HepG2 (cell line): Measurements from ENCODE around the gene ZSCAN23. TPM values are rescaled to one million over a fixed set of nuclear protein-coding genes. Genes with fewer than 3 reads are reported as not detected.

Experiments used
- ATAC-seq: fragments of 200-7000 bp; cut with Tn5 transposase; 3 replicates; pipeline ENCODE4 v1.9.1; 2020; ENCODE audit warnings: mild to moderate bottlenecking, moderate library complexity
- BruUV-seq: library from RNA; stranded (reverse); fragments of 400-500 nt; replicated peaks from 2 replicates; lab custom pipeline; 2021; lab: Mats Ljungman, UMichigan
- CTCF ChIA-PET: fragments of 300-600 bp; formaldehyde crosslinking; extraction: SDS; loops from one replicate; lab custom pipeline; 2021; ENCODE audit warnings: low total read pairs, inconsistent platforms, low intra/inter-chr PET ratio; lab: Yijun Ruan, JAX
- POLR2A ChIA-PET: fragments of 350-600 bp; sonication (Branson Sonifier 250); formaldehyde crosslinking; loops from one replicate; lab custom pipeline; 2020; ENCODE audit warnings: antibody characterized with exemption, inconsistent platforms; lab: Yijun Ruan, JAX
- DNase-seq: peaks from one replicate; pipeline ENCODE4 v3.0.0-alpha.2; 2015; ENCODE audit warnings: low spot score
- FAIRE-seq: peaks from 3 replicates; lab custom pipeline; 2011; peaks lifted over from hg19 to GRCh38; lab: Jason Lieb, UNC
- H2AFZ ChIP-seq: one replicate; pipeline ENCODE4 v1.6.1; 2011; ENCODE audit warnings: low read length, inconsistent platforms
- H3K27ac ChIP-seq: fragments of 300-600 bp; 3 replicates; pipeline ENCODE4 v1.8.0; 2011; ENCODE audit warnings: mixed run types, mild to moderate bottlenecking, mixed read lengths, low read length, inconsistent platforms; ENCODE audit not compliant: insufficient read depth; ENCODE audit errors: extremely low read length
- H3K27me3 ChIP-seq, 2 experiments: fragments of 200-600 bp in 1 of 2; 2 replicates in 1 of 2; 3 replicates in 1 of 2; pipeline versions ENCODE4 v1.6.0 to v1.8.0; 2011; ENCODE audit warnings: low read length in 2 of 2, mild to moderate bottlenecking in 2 of 2, moderate library complexity in 2 of 2, inconsistent platforms in 1 of 2; ENCODE audit not compliant: insufficient read depth in 2 of 2, control insufficient read depth in 1 of 2
- H3K36me3 ChIP-seq, 2 experiments: fragments of 200-600 bp in 1 of 2; replicated peaks in 1 of 2; 2 replicates in 1 of 2; 3 replicates in 1 of 2; pipeline versions ENCODE4 v1.5.1 to v1.8.0; 2011; ENCODE audit warnings: low read length in 2 of 2, inconsistent platforms in 1 of 2; ENCODE audit not compliant: insufficient read depth in 2 of 2, control insufficient read depth in 1 of 2
- H3K4me1 ChIP-seq: 2 replicates; pipeline ENCODE4 v1.5.1; 2012; ENCODE audit warnings: low read length, inconsistent platforms; ENCODE audit not compliant: insufficient read depth
- H3K4me2 ChIP-seq: 2 replicates; pipeline ENCODE4 v1.6.0; 2011; ENCODE audit warnings: low read depth, low read length, inconsistent platforms
- H3K4me3 ChIP-seq, 3 experiments: fragments of 200-600 bp in 1 of 3; sonication (generic), shearing (Covaris generic) in 1 of 3; replicated peaks in 1 of 3; 2 replicates each; pipeline ENCODE4 v1.5.1; 2011 to 2016; ENCODE audit warnings: low read length in 3 of 3, inconsistent platforms in 2 of 3, low read depth in 2 of 3, mild to moderate bottlenecking in 2 of 3, control low read depth in 1 of 3, mixed read lengths in 1 of 3; ENCODE audit not compliant: insufficient read depth in 1 of 3
- H3K79me2 ChIP-seq: one replicate; pipeline ENCODE4 v1.6.1; 2011; ENCODE audit warnings: low read length, inconsistent platforms; ENCODE audit not compliant: insufficient read depth
- H3K9ac ChIP-seq: 2 replicates; pipeline ENCODE4 v1.6.0; 2011; ENCODE audit warnings: mild to moderate bottlenecking, low read depth, low read length, inconsistent platforms; ENCODE audit not compliant: insufficient read depth
- H3K9me3 ChIP-seq: 2 replicates; pipeline ENCODE4 v1.5.1; 2012; ENCODE audit warnings: mild to moderate bottlenecking, low read length
- H4K20me1 ChIP-seq: 2 replicates; pipeline ENCODE4 v1.6.0; 2011; ENCODE audit warnings: inconsistent platforms, mild to moderate bottlenecking, low read length, moderate library complexity; ENCODE audit not compliant: insufficient read depth
- BHLHE40 ChIP-seq: IDR thresholded peaks from 2 replicates; pipeline ENCODE4 v1.6.1; 2011; ENCODE audit warnings: low read length, improper control_type of control experiment
- BRCA1 ChIP-seq: sonication (generic); formaldehyde crosslinking; IDR thresholded peaks from 2 replicates; pipeline ENCODE4 v1.4.0; 2020; ENCODE audit warnings: missing genetic modification reagents
- FOXK1 ChIP-seq: sonication (generic); formaldehyde crosslinking; IDR thresholded peaks from 2 replicates; pipeline ENCODE4 v1.4.0; 2020; ENCODE audit warnings: low read depth, missing genetic modification reagents, borderline replicate concordance
- HNRNPUL1 ChIP-seq: fragments of 200-400 bp; formaldehyde crosslinking; IDR thresholded peaks from 2 replicates; pipeline ENCODE4 v1.6.1; 2017; ENCODE audit warnings: low read depth, mild to moderate bottlenecking, low read length, moderate library complexity
- MAFK ChIP-seq, 2 experiments: IDR thresholded peaks in 1 of 2; conservative IDR thresholded peaks in 1 of 2; 2 replicates each; pipeline ENCODE4 v1.6.1; 2011; ENCODE audit warnings: improper control_type of control experiment in 2 of 2, low read length in 2 of 2
- MEIS2 ChIP-seq: sonication (generic); formaldehyde crosslinking; IDR thresholded peaks from 2 replicates; pipeline ENCODE4 v1.9.0; 2021; ENCODE audit warnings: mild to moderate bottlenecking, missing genetic modification reagents
- NR2F1 ChIP-seq, 2 experiments: fragments of 450-650 bp in 1 of 2; formaldehyde crosslinking in 1 of 2; IDR thresholded peaks; 2 replicates each; pipeline versions ENCODE4 v1.5.0 to v1.6.1; 2016 to 2020; ENCODE audit warnings: mild to moderate bottlenecking in 1 of 2, missing compliant biosample characterization in 1 of 2, missing genetic modification reagents in 1 of 2, moderate library complexity in 1 of 2
- PAF1 ChIP-seq: IDR thresholded peaks from 2 replicates; pipeline ENCODE4 v1.6.1; 2016; ENCODE audit warnings: missing genetic modification reagents, missing compliant biosample characterization
- SIX4 ChIP-seq: sonication (generic); formaldehyde crosslinking; IDR thresholded peaks from 2 replicates; pipeline ENCODE4 v1.4.0; 2020; ENCODE audit warnings: missing genetic modification reagents
- STAT5B ChIP-seq: sonication (generic); formaldehyde crosslinking; IDR thresholded peaks from 2 replicates; pipeline ENCODE4 v1.4.0; 2020; ENCODE audit warnings: missing genetic modification reagents
- ZC3H13 ChIP-seq: sonication (generic); formaldehyde crosslinking; IDR thresholded peaks from 2 replicates; pipeline ENCODE4 v1.8.1; 2023; ENCODE audit warnings: mild to moderate bottlenecking, missing genetic modification reagents, moderate library complexity
- ZMYM2 ChIP-seq: sonication (generic); formaldehyde crosslinking; IDR thresholded peaks from 2 replicates; pipeline ENCODE4 v1.8.0; 2022; ENCODE audit warnings: mild to moderate bottlenecking, missing genetic modification reagents
- ZNF12 ChIP-seq: sonication (generic); formaldehyde crosslinking; IDR thresholded peaks from 2 replicates; pipeline ENCODE4 v1.5.0; 2020; ENCODE audit warnings: missing genetic modification reagents
- ZNF292 ChIP-seq: sonication (generic); formaldehyde crosslinking; IDR thresholded peaks from 2 replicates; pipeline ENCODE4 v1.8.1; 2022; ENCODE audit warnings: mild to moderate bottlenecking, low read depth, missing genetic modification reagents, borderline replicate concordance
- ZNF333 ChIP-seq: sonication (generic); formaldehyde crosslinking; IDR thresholded peaks from 2 replicates; pipeline ENCODE4 v1.4.0; 2020; ENCODE audit warnings: mild to moderate bottlenecking, missing genetic modification reagents, borderline replicate concordance
- WGBS: methylation state at CpG from one replicate; pipeline ENCODE4 v1.1.6; 2017; ENCODE audit warnings: low lambda C conversion rate; 5-methylcytosine and 5-hydroxymethylcytosine counted together
- in situ Hi-C: cut with HindIII; loops from 2 replicates; pipeline ENCODE4 v1.10.0; 2017; ENCODE audit warnings: low pct_unique_long_range_greater_than_20kb; ENCODE audit not compliant: extremely low pct_ligation_motif_present
- intact Hi-C: fragments of 100-400 bp; cut with micrococcal nuclease; formaldehyde crosslinking; loops from one replicate; pipeline ENCODE4 v1.10.0; 2022; ENCODE audit not compliant: unreplicated experiment
- polyA plus RNA-seq, 8 experiments: library from polyadenylated mRNA; depleted of rRNA in 3 of 8; stranded (reverse) in 7 of 8; unstranded in 1 of 8; fragments of >200 nt; fragmentation: Illumina TruSeq in 4 of 8; extraction: Trizol in 4 of 8; gene quantifications; 2 replicates each; pipeline versions ENCODE4 v1.2.1 to v1.2.3, GENCODE V29; 2011 to 2016; ENCODE audit warnings: low read depth in 4 of 8, missing spikeins in 1 of 8, mixed read lengths in 1 of 8; ENCODE audit not compliant: insufficient read depth in 1 of 8
- total RNA-seq, 5 experiments: library from RNA; depleted of rRNA; stranded (reverse); fragments of >200 nt; fragmentation: Illumina TruSeq; extraction: Trizol; gene quantifications; 2 replicates each; pipeline ENCODE4 v1.2.3, GENCODE V29; 2016; ENCODE audit warnings: low read depth in 1 of 5
- TF ChIP-seq, protein P1 (sequence below): sonication (generic); formaldehyde crosslinking; IDR thresholded peaks from 2 replicates; pipeline ENCODE4 v1.5.0; 2020; ENCODE audit warnings: mild to moderate bottlenecking, missing genetic modification reagents, borderline replicate concordance
- TF ChIP-seq, protein P2 (sequence below): sonication (generic); formaldehyde crosslinking; conservative IDR thresholded peaks from 2 replicates; pipeline ENCODE4 v1.4.0; 2020; ENCODE audit warnings: missing genetic modification reagents

The ZSCAN23 gene
- total and polyA plus RNA-seq, 2 of the 13 experiments (the other 11 are each of a cell fraction or from before 2014, with no cell fraction given), result 0.29 to 1.2 TPM

DNA sequence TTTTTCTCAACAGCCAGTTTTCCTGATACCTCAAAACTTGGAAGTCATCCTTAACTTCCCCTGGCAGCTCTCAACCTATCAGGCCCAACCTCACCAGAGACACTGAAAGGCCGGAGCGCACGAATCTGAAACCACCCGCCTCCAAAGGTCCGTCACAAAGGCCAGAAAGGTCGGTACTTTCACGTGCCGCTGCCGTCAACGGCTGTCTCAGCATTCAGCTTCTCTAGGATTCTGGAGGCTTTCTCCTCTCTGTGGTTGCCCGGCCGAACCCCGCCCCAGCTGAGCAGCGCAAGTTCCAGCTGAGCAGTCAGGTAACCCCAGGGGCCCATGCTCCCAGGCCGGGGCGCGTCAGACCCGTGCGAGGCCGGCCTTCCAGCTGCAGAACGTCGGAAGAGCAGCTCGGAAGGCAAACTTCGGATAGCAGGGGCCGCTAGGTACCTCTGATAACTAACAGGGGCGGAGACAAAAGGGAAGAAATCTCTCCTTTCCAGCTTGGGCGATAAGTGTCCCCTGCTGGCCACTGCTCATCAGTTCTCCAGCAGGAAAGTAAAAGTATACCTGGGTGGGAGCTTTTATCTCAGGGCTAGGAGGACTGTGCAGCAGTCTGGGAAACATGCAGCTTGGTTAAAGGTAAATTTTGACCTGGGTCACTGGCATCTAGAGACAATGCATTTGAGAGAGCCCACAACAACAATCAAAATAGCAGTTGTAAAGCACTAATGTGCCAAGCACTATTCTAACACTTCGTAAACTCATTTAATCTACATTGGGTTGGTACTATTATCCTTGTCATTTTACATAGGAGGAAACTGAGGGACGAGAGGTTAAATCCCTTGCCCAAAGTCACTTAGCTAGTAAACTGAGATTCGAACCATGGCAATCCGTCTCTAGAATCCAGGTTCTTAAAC lies 59.8 kb downstream of the ZSCAN23 start:
- CTCF ChIA-PET, result interaction anchor here (0.7 kb wide), 1 partner anchor 257 kb away, joined by 3 read pairs; no protein-coding TSS in a partner anchor
- H3K27ac ChIP-seq, result peak overlapping the region; percentile 56
- no peaks in the 10 kb centered on the region for H4K20me1 ChIP-seq
- intact Hi-C loops, result loop anchor here (1.0 to 5.0 kb wide), 4 partner anchors 16 to 204 kb away; partner anchors contain the start of genes ZKSCAN3 and ZSCAN12
- peak overlapping the region; percentile 85 for H3K4me2 ChIP-seq
- in situ Hi-C loops, result no loop called here
- H3K36me3 ChIP-seq, result peaks cover 7 to 33% of the 10 kb centered on the region in 2 experiments
- ATAC-seq (peak; percentile 98), DNase-seq (peak; percentile 93), FAIRE-seq (peak; percentile 84)
- 18% methylated on average over 26 of the region's 31 CpGs for WGBS
- H2AFZ ChIP-seq, result peak overlapping the region; percentile 87
- H3K9ac ChIP-seq, result peak overlapping the region; percentile 67
- H3K27me3 ChIP-seq, result no peaks in the 10 kb centered on the region
- POLR2A ChIA-PET, result interaction anchor here (0.7 to 3.4 kb wide), 29 partner anchors 11 to 546 kb away, joined by 3 to 27 read pairs (median 5); partner anchors contain the start of genes PGBD1, ZKSCAN3, ZKSCAN4 and ZKSCAN8
- no TSS peak for BruUV-seq
- peak overlapping the region; percentile 59 to 74 (median 72) for H3K4me3 ChIP-seq
- no peaks in the 10 kb centered on the region for H3K79me2 ChIP-seq
- no peaks in the 10 kb centered on the region for H3K9me3 ChIP-seq
- peaks cover 39% of the 10 kb centered on the region for H3K4me1 ChIP-seq
- TF ChIP-seq BRCA1 (CRISPR knock-in tag) (no peak), HNRNPUL1 (no peak), ZNF333 (CRISPR knock-in tag) (no peak), SIX4 (peak; percentile 88), ZNF292 (CRISPR knock-in tag) (peak; percentile 64; the same call in 1 of the 2 replicates), ZNF12 (CRISPR knock-in tag) (peak; percentile 72), BHLHE40 (peak; percentile 100), MEIS2 (CRISPR knock-in tag) (peak; percentile 93), MAFK (conservative IDR thresholded peaks at IDR 0.05 in 1 of 2, IDR thresholded peaks at IDR 0.05 in 1 of 2; ENCODE audit: low read length in 2 of 2) (peak in 1 of 2 experiments; percentile 8; a peak in 1 of 4 replicates), STAT5B (no peak), FOXK1 (CRISPR knock-in tag) (peak; percentile 83; the same call in 1 of the 2 replicates), ZMYM2 (peak; percentile 65; the same call in 1 of the 2 replicates), ZC3H13 (no peak), NR2F1 (CRISPR knock-in tag; IDR thresholded peaks at IDR 0.05) (peak; percentile 100), PAF1 (CRISPR knock-in tag) (no peak; the same call in 1 of the 2 replicates)
- TF ChIP-seq, protein P1, sequence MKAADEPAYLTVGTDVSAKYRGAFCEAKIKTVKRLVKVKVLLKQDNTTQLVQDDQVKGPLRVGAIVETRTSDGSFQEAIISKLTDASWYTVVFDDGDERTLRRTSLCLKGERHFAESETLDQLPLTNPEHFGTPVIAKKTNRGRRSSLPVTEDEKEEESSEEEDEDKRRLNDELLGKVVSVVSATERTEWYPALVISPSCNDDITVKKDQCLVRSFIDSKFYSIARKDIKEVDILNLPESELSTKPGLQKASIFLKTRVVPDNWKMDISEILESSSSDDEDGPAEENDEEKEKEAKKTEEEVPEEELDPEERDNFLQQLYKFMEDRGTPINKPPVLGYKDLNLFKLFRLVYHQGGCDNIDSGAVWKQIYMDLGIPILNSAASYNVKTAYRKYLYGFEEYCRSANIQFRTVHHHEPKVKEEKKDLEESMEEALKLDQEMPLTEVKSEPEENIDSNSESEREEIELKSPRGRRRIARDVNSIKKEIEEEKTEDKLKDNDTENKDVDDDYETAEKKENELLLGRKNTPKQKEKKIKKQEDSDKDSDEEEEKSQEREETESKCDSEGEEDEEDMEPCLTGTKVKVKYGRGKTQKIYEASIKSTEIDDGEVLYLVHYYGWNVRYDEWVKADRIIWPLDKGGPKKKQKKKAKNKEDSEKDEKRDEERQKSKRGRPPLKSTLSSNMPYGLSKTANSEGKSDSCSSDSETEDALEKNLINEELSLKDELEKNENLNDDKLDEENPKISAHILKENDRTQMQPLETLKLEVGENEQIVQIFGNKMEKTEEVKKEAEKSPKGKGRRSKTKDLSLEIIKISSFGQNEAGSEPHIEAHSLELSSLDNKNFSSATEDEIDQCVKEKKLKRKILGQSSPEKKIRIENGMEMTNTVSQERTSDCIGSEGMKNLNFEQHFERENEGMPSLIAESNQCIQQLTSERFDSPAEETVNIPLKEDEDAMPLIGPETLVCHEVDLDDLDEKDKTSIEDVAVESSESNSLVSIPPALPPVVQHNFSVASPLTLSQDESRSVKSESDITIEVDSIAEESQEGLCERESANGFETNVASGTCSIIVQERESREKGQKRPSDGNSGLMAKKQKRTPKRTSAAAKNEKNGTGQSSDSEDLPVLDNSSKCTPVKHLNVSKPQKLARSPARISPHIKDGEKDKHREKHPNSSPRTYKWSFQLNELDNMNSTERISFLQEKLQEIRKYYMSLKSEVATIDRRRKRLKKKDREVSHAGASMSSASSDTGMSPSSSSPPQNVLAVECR (CRISPR knock-in tag), result peak; percentile 98
- TF ChIP-seq, protein P2, sequence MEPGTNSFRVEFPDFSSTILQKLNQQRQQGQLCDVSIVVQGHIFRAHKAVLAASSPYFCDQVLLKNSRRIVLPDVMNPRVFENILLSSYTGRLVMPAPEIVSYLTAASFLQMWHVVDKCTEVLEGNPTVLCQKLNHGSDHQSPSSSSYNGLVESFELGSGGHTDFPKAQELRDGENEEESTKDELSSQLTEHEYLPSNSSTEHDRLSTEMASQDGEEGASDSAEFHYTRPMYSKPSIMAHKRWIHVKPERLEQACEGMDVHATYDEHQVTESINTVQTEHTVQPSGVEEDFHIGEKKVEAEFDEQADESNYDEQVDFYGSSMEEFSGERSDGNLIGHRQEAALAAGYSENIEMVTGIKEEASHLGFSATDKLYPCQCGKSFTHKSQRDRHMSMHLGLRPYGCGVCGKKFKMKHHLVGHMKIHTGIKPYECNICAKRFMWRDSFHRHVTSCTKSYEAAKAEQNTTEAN (CRISPR knock-in tag), result peak; percentile 65; the same call in 1 of the 2 replicates
